HG03460 (cell line): ENCODE results near the gene DPP3.
A peak's percentile ranks its signal among the peaks of the same experiment; 100 is the strongest.
"Not testable (repeated sequence)": the region's sequence is repeated elsewhere in the genome, so short reads cannot be mapped to it uniquely, and the experiment has no call there.

Source experiments
- ATAC-seq: cut with Tn5 transposase; IDR thresholded peaks from one replicate; pipeline ENCODE4 v1.9.1; 2021; ENCODE audit not compliant: unreplicated experiment

DPP3 gene

DNA sequence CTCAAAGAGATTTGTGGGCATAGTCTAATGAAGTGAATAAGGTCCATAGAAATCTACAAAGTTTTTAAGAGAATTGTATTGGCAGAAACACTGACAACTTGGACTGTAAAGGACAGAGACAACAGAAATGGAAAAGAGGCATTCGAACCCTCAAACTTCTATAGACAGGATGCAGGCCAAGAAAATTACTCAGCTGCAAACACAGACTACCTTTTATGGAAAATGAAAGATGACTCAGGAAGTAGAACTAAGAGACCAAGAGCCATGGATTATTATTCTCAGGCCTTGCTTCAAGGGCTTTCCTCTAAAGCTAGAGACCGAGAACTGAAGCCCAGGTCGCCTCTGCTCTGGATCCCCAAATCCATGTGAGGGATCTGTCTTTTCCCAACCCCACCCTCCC is 17.3 kb upstream of the DPP3 start:
- ATAC-seq = no peak

- not testable (repeated sequence) for ATAC-seq
These were observed 16.1 kb upstream of the DPP3 start for GRCh38 chr11:66464116-66464515.

DNA sequence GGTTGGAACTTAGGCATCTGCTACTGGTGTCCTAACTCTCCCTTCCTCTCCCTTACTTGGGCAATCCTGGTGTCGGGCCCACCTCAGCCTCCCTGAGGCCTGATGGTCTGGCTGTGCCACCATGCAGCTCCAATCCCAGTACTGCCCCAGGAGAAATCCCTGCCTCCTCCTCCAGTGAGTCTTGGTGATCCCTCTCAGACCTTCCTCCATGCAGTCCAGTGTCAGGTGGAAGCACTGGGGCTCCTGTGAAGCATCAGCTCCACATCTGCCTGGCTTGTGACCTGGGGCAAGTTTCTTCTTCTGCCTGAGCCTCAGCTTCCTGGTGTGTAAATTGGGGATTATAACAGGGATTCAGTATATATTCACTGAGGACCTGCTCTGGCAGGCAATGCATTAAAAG is 15.3 kb upstream of the DPP3 start:
- ATAC-seq = no peak

- no peak for ATAC-seq
These were observed 14.6 kb upstream of the DPP3 start for GRCh38 chr11:66465373-66466224.

- ATAC-seq = peak; percentile 80
These were observed 13.8 kb upstream of the DPP3 start, which contains the start of gene PELI3 for GRCh38 chr11:66466225-66467033. Gene PELI3, plus strand, starts transcription at chr11:66466905. Its CDS starts 1,224 bp downstream, at chr11:66468129.

GRCh38 chr11:66467034-66467659 is 13.1 kb upstream of the DPP3 start:
- peak; percentile 17 for ATAC-seq

DNA sequence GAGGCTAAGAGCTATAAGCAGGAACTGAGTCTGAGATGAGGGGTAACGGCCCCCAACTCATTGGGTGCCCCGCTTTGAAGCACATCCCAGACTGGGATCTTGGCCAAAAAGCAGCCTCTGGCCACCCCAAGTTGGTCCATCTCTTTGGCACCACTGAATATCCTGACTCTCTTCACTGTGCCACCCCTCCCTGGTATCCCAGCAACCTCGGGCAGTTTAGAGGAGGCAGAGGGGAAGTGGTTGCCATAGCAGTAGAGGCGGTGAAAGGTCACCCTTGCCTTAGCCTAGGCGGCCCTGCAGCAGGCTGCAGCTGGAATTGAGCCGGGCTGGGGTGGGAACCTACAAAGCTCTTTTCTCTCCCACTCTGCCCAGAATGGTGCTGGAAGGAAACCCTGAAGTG is 12.5 kb upstream of the DPP3 start:
- no peak for ATAC-seq

DNA sequence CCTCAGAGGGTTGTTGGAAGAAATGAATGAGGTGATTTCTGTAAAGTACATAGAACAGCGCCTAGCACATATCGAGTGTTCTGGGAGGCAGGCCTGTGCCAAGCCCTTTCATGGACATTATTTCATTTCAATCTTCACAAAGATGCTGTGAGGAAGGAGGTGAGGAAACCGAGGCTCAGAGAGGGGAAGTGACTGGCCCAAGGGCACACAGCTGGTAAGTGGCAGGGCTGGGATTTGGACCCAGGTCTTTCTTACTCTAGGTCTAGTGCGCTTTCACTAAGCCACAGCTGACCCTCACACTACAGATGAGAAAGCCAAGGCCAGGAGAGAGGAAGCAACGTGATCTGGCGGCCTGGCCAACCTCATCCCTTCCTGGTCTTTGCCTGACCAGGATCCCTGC is 11.5 kb upstream of the DPP3 start:
- ATAC-seq = no peak

- ATAC-seq = no peak
These were observed 10.8 kb upstream of the DPP3 start for GRCh38 chr11:66469441-66469840.

- ATAC-seq = no peak
These were observed 10.2 kb upstream of the DPP3 start for GRCh38 chr11:66470015-66470414.

DNA sequence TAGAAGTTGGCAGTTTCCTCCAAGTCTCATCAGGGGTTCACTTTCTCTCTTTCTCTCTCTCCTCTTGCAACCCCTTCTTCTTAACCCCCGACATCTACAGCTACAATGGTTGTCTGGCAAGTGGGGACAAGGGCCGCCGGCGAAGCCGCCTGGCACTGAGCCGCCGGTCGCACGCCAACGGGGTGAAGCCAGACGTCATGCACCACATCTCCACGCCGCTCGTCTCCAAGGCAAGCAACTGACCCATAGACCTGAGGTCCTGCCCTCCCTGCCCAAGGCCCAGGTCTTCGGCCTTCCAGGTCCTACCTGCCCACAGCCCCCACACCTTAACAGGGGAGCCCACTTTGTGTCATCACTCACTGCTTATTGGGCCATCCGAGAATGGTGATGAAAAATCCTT is 9.1 kb upstream of the DPP3 start:
- no peak for ATAC-seq

GRCh38 chr11:66472054-66472453 is 8.2 kb upstream of the DPP3 start:
- ATAC-seq = no peak

DNA sequence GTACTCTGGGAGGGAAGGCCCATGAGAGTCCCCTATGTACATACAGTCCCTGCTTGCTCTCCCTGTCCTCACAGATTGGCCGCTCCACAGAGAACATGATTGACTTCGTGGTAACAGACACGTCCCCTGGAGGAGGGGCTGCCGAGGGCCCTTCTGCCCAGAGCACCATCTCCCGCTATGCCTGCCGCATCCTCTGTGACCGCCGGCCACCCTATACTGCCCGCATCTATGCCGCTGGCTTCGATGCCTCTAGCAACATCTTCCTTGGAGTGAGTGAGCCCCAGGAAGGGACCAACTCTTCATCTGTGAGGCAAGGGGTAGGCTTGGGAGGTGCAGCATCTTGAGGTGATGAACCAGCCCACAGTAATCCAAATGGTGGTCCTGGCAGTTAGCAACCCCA is 7.1 kb upstream of the DPP3 start:
- ATAC-seq = no peak

DNA sequence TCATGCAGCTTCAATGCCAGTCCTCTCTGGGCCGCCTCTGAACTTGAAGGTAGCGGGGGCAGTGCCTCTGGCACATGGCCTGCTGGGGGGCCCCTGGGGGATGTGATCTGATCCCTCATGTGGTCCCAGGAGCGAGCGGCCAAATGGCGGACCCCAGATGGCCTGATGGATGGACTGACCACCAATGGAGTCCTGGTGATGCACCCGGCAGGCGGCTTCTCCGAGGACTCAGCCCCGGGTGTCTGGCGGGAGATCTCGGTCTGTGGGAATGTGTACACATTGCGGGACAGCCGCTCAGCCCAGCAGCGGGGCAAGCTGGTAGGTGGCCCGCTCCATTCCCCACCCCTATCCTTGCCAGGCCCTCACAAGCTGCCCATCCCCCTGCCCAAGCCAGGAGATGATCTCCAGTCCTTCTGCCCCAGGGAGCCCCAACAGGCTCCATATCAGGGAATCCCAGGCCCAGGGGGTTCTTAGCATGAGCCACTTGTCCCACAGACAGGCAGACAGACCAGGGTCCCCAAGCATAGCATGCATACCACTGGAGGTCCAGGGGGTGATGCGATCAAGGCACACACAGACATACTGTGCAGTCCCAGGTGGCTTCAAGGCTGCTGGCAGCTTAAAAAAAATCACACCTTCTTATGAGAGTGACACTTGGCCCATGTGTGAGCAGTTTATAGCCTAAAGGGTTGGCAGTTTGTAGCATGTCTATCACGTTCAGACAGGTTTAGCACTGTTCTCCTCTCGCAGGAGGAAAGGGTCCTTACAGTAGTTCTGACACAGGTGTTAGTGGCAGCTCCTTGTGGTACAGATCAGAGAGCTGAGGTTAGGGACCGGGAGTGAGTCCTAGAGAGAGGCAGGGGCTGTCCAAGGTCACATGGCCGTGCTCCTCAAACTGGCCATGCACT is 6.4 kb upstream of the DPP3 start:
- no peak for ATAC-seq

GRCh38 chr11:66475349-66476172 is 4.7 kb upstream of the DPP3 start:
- no peak for ATAC-seq

DNA sequence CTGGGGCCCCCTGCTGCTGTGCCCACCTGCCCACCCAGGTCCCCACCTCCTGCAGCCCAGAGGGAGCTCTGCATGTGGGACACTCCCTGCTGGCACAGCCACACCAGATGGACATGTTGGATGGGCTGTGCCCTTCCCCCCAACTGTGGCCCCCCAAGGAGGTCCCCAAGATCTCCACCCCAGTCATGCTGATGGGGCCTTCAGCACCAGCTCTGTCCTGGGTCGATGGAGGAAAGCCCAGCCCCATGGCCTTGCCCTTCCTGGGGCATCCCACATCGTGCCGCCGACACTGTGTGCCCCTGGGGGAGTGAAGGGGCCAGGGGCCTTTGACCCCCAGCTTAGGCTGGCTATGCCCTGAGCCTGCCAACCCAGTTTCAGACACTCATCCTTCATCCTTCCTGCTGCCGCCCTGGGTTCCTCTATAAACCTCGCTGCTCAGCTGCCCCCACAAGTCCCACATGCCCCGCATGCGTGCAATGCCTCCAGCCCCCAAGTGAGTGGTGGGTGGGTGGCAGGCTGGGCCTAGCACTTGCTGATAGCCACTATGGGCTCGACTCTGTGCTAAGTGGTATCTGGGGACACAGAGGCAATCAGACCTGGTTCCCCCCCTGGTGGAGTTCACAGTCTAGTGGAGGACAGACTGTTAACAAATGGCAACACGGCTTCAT is 3.9 kb upstream of the DPP3 start:
- ATAC-seq = no peak

GRCh38 chr11:66476841-66477251 is 3.4 kb upstream of the DPP3 start:
- no peak for ATAC-seq

DNA sequence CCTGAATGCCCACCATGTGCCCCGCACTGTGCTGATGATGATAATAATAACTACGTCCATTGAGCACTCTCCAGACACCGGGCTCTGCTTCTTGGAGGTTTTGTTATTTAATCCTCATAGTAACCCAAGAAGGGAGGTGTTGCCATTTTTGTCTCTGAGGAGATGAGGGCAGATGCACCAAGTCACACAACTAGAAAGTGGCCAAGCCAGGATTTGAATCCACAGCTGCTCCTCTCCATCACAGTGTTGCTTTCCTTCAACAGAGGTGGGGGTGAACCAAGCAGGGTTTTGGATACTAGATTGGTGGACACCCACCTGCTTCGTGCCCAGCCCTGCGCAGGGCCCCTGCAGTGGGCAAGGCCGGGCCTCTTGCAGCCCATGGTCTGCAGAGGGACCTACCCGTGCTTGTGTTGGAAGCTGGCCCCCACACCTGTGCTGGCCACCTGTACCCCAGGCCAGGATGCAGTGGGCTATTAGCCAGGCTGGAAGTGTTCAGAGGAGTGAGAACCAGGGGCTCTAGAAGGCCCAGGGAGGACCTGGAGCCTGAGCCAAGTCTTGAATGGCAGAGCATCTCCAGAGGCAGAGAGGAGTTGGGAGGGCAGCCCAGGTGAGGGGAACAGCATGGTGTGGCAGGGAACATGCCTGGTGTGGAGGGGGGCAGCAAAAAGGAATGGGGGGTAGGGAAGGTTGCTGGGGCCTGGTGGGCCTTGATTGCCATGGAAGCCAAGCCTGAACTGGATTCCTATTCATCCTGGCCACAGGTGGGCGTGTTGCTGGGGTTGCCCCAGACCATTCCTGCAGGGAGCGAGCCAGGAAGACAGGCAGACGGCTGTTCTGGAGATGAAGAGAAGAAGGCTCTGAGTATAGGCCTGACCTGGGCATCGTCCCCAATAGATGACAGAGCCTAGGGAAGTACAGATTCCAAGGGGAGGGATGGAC is 2.7 kb upstream of the DPP3 start:
- no peak for ATAC-seq
